Measurements from ENCODE around the gene UACA. TPM values are rescaled to one million over a fixed set of nuclear protein-coding genes. Genes with fewer than 3 reads are reported as not detected.
"Not testable (repeated sequence)": the region's sequence is repeated elsewhere in the genome, so short reads cannot be mapped to it uniquely, and the experiment has no call there.

The UACA gene
- total RNA-seq, 2 donors from 2014 or later: 22.4 to 27.2 TPM

DNA sequence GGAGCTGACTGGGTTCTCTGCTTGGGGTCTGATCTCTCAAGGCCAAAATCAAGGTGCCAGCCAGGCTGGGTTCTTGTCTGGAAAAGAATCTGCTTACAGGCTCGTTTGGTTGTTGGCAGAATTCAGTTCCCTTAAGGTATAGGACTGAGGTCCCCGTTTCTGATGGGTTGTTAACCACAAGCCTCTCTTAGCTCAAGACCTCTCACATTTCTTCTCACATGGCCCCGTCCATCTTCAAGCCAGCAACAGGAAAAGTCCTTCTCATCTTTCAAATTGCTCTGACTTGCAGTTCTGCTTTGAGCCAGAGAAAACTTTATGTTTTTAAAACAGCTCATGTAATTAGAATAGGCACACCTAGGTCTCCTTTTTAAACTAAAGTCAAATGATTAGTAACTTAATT is 20.4 kb downstream of the UACA start:
- no peak overlapping the region for H3K4me3 ChIP-seq
- intact Hi-C loops (cut with DNase I): no loop called here
- H3K36me3 ChIP-seq (replicated peaks in 1 of 2; ENCODE audit: insufficient read depth in 1 of 2, low read depth in 2 of 2): no peaks in the 10 kb centered on the region
- 66 to 68% methylated on average over 3 of the region's 3 CpGs for WGBS, 2 donors
- ATAC-seq: no peak
- H3K4me1 ChIP-seq: peaks cover 18% of the 10 kb centered on the region
- no peaks in the 10 kb centered on the region for H3K27me3 ChIP-seq
- peak overlapping the region in 1 of 4 donors; percentile 56 for H3K27ac ChIP-seq
- TF ChIP-seq, protein P1, sequence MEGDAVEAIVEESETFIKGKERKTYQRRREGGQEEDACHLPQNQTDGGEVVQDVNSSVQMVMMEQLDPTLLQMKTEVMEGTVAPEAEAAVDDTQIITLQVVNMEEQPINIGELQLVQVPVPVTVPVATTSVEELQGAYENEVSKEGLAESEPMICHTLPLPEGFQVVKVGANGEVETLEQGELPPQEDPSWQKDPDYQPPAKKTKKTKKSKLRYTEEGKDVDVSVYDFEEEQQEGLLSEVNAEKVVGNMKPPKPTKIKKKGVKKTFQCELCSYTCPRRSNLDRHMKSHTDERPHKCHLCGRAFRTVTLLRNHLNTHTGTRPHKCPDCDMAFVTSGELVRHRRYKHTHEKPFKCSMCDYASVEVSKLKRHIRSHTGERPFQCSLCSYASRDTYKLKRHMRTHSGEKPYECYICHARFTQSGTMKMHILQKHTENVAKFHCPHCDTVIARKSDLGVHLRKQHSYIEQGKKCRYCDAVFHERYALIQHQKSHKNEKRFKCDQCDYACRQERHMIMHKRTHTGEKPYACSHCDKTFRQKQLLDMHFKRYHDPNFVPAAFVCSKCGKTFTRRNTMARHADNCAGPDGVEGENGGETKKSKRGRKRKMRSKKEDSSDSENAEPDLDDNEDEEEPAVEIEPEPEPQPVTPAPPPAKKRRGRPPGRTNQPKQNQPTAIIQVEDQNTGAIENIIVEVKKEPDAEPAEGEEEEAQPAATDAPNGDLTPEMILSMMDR (IDR thresholded peaks at IDR 0.05): no peak
- TF ChIP-seq POLR2A (IDR thresholded peaks at IDR 0.05): no peak
- DNase-seq: no peak
- no peaks in the 10 kb centered on the region for H3K9me3 ChIP-seq

DNA sequence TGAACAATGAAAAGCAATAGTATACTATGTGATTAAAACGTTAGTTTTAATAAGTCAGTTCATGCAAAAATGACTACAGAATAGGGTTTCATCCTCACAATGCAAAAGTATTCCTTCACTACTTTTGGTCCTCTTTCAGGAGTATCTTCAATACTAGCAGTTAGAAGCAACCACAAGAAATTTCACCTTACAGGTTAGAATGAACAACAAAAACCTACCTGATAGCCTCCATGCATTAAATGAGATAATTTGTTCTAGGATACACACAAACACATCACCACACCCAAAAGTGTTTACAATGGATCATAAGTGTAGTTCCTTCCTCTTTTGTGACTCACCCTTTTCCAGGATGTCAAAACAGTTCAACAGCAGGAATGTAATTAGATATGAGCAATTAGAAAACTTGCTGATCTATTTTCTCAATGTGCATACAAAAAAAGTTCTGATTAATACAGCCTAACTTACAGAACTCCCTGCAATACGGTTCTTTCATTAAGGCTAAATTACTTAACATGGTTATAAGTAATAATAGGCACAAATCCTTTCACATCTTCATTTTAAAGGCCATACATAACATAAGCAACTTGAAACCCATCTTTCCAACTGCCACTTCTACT is 21.6 kb downstream of the UACA start:
- no peak for ATAC-seq
- no peak for DNase-seq
- Histone ChIP-seq H3K36me3 (replicated peaks in 1 of 2; ENCODE audit: insufficient read depth in 1 of 2, low read depth in 2 of 2) (no peaks in the 10 kb centered on the region), H3K4me3 (no peak overlapping the region), H3K27ac (peak overlapping the region in 2 of 4 donors; percentile 48 to 81), H3K27me3 (no peaks in the 10 kb centered on the region), H3K4me1 (peaks cover 18% of the 10 kb centered on the region), H3K9me3 (no peaks in the 10 kb centered on the region)
- intact Hi-C loops (cut with DNase I): no loop called here
- WGBS, 2 donors: 52 to 60% methylated on average over 2 of the region's 2 CpGs
- TF ChIP-seq POLR2A (IDR thresholded peaks at IDR 0.05): no peak
- TF ChIP-seq, protein P1 (IDR thresholded peaks at IDR 0.05): no peak

DNA sequence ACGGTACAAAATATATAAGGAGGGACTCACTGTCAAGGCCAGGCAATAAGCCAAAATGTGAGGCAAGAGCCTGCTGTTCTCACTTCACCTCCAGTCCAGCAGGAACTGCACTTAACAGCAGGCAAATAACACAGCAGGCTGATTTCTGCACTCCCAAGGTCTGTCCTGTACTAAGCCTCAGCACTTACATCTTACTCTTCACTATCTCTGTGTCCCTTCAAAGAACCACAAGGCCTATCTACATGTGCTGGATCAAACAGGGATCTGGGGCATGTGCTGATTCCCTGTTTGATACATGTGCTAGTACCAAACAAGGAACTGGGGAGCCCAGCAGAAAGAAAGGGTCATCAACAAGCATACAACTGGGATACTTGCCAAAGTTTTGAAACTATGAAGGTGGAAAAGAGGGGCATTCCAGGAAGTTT is 22.2 kb downstream of the UACA start:
- no peak for TF ChIP-seq POLR2A (IDR thresholded peaks at IDR 0.05)
- TF ChIP-seq, protein P1 (IDR thresholded peaks at IDR 0.05): no peak
- no peaks in the 10 kb centered on the region for H3K9me3 ChIP-seq
- WGBS, 2 donors: 0 to 12% methylated on average over 1 of the region's 1 CpG
- ATAC-seq: peak; percentile 86
- H3K27me3 ChIP-seq: no peaks in the 10 kb centered on the region
- no peak overlapping the region for H3K4me3 ChIP-seq
- peaks cover 18% of the 10 kb centered on the region for H3K4me1 ChIP-seq
- H3K36me3 ChIP-seq (replicated peaks in 1 of 2; ENCODE audit: insufficient read depth in 1 of 2, low read depth in 2 of 2): no peaks in the 10 kb centered on the region
- intact Hi-C loops (cut with DNase I): no loop called here
- H3K27ac ChIP-seq: peak overlapping the region in 3 of 4 donors; percentile 28 to 81 (median 52)
- DNase-seq: peak; percentile 61 to 82 (median 74)

DNA sequence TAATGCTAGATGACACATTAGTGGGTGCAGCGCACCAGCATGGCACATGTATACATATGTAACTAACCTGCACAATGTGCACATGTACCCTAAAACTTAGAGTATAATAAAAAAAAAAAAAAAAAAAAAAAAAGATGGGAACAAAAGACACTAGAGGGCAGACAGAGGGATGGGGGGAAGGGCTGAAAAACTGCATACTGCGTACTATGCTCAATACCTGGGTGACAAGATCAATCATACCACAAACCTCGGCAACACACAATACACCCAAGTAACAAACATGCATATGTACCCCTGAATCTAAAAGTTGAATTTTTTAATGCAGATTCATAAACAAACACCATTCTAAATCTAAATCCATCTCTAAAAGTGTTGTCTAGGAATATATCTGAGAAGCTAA is 28.3 kb downstream of the UACA start:
- DNase-seq; H3K4me3 ChIP-seq; H3K27me3 ChIP-seq; H3K36me3 ChIP-seq (replicated peaks in 1 of 2; ENCODE audit: insufficient read depth in 1 of 2, low read depth in 2 of 2); intact Hi-C loops (cut with DNase I); H3K9me3 ChIP-seq; ATAC-seq; H3K4me1 ChIP-seq; H3K27ac ChIP-seq: not testable (repeated sequence)
- 93 to 95% methylated on average over 2 of the region's 3 CpGs for WGBS, 2 donors

DNA sequence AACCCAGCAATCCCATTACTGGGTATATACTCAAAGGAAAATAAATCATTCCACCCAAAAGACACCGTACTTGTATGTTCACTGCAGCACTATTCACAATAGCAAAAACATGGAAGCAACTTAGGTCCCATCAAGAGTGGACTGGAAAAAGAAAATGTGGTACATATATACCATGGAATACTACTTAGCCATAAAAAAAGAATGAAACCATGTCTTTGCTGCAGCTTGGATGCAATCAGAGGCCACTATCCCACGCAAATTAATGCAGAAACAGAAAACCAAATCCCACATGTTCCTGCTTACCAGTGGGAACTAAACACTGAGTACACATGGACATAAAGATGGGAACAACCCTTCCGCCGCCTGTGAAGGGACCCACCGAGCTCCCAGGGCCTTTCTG is 34.2 kb downstream of the UACA start:
- no peaks in the 10 kb centered on the region for H3K27me3 ChIP-seq
- ATAC-seq: no peak
- H3K4me1 ChIP-seq: no peaks in the 10 kb centered on the region
- no peak for DNase-seq
- no peak overlapping the region for H3K27ac ChIP-seq
- no peaks in the 10 kb centered on the region for H3K36me3 ChIP-seq (replicated peaks in 1 of 2; ENCODE audit: insufficient read depth in 1 of 2, low read depth in 2 of 2)
- no peaks in the 10 kb centered on the region for H3K9me3 ChIP-seq
- TF ChIP-seq POLR2A (IDR thresholded peaks at IDR 0.05): no peak
- TF ChIP-seq, protein P1 (IDR thresholded peaks at IDR 0.05): no peak
- H3K4me3 ChIP-seq: no peak overlapping the region
- 91 to 93% methylated on average over 5 of the region's 5 CpGs for WGBS, 2 donors
- intact Hi-C loops (cut with DNase I): no loop called here

Measured in body of pancreas (tissue), 4 donors.